ENCODE results near the gene MAP2K6. TPM values are rescaled to one million over a fixed set of nuclear protein-coding genes. Genes with fewer than 3 reads are reported as not detected.

The MAP2K6 gene
- total RNA-seq, 2 donors from 2014 or later = 4.4 to 34.6 TPM

- Histone ChIP-seq H3K36me3 (replicated peaks in 1 of 2; ENCODE audit: insufficient read depth in 1 of 2, low read depth in 2 of 2) (no peaks in the 10 kb centered on the region), H3K4me1 (no peaks in the 10 kb centered on the region), H3K27ac (no peak overlapping the region), H3K9me3 (no peaks in the 10 kb centered on the region), H3K27me3 (no peaks in the 10 kb centered on the region), H3K4me3 (no peak overlapping the region)
- intact Hi-C loops (cut with DNase I) = no loop called here
- TF ChIP-seq CTCF (IDR thresholded peaks at IDR 0.05) = no peak
- TF ChIP-seq POLR2A (IDR thresholded peaks at IDR 0.05) = no peak
- no peak for ATAC-seq
- WGBS, 2 donors = 76 to 80% methylated on average over 12 of the region's 12 CpGs
- DNase-seq = no peak
These were observed 46.7 kb downstream of the MAP2K6 start for GRCh38 chr17:69460963-69461922.

- 87 to 90% methylated on average over 11 of the region's 11 CpGs for WGBS, 2 donors
- Histone ChIP-seq H3K9me3 (no peaks in the 10 kb centered on the region), H3K36me3 (replicated peaks in 1 of 2; ENCODE audit: insufficient read depth in 1 of 2, low read depth in 2 of 2) (no peaks in the 10 kb centered on the region), H3K4me3 (no peak overlapping the region), H3K27ac (no peak overlapping the region), H3K27me3 (no peaks in the 10 kb centered on the region), H3K4me1 (peaks cover 6% of the 10 kb centered on the region)
- intact Hi-C loops (cut with DNase I) = no loop called here
- DNase-seq = no peak
- no peak for ATAC-seq
- no peak for TF ChIP-seq POLR2A (IDR thresholded peaks at IDR 0.05)
- TF ChIP-seq CTCF (IDR thresholded peaks at IDR 0.05) = no peak
These were observed 47.5 kb downstream of the MAP2K6 start for GRCh38 chr17:69461951-69462369.

- intact Hi-C loops (cut with DNase I) = no loop called here
- Histone ChIP-seq H3K27me3 (no peaks in the 10 kb centered on the region), H3K4me1 (peaks cover 13% of the 10 kb centered on the region), H3K4me3 (no peak overlapping the region), H3K9me3 (no peaks in the 10 kb centered on the region), H3K36me3 (replicated peaks in 1 of 2; ENCODE audit: insufficient read depth in 1 of 2, low read depth in 2 of 2) (no peaks in the 10 kb centered on the region), H3K27ac (no peak overlapping the region)
- DNase-seq = no peak
- WGBS, 2 donors = 90 to 92% methylated on average over 8 of the region's 8 CpGs
- TF ChIP-seq CTCF (IDR thresholded peaks at IDR 0.05) (no peak), POLR2A (IDR thresholded peaks at IDR 0.05) (no peak)
- no peak for ATAC-seq
These were observed 48.4 kb downstream of the MAP2K6 start for GRCh38 chr17:69462882-69463281.

GRCh38 chr17:69466451-69466850, 52.0 kb downstream of the MAP2K6 start:
- intact Hi-C loops (cut with DNase I) = no loop called here
- Histone ChIP-seq H3K4me3 (no peak overlapping the region), H3K27me3 (no peaks in the 10 kb centered on the region), H3K36me3 (replicated peaks in 1 of 2; ENCODE audit: insufficient read depth in 1 of 2, low read depth in 2 of 2) (no peaks in the 10 kb centered on the region), H3K27ac (peak overlapping the region in 1 of 4 donors; percentile 41), H3K9me3 (no peaks in the 10 kb centered on the region), H3K4me1 (peaks cover 13% of the 10 kb centered on the region)
- TF ChIP-seq POLR2A (IDR thresholded peaks at IDR 0.05) = no peak
- TF ChIP-seq CTCF (IDR thresholded peaks at IDR 0.05) = no peak
- 68 to 71% methylated on average over 6 of the region's 6 CpGs for WGBS, 2 donors
- DNase-seq = no peak
- no peak for ATAC-seq
